ENCODE measurements around the gene DNPH1. TPM values are rescaled to one million over a fixed set of nuclear protein-coding genes. Genes with fewer than 3 reads are reported as not detected.

Gene DNPH1
- total RNA-seq, 6 donors from 2014 or later, result 15.7 to 63.4 (median 44.4) TPM

DNA sequence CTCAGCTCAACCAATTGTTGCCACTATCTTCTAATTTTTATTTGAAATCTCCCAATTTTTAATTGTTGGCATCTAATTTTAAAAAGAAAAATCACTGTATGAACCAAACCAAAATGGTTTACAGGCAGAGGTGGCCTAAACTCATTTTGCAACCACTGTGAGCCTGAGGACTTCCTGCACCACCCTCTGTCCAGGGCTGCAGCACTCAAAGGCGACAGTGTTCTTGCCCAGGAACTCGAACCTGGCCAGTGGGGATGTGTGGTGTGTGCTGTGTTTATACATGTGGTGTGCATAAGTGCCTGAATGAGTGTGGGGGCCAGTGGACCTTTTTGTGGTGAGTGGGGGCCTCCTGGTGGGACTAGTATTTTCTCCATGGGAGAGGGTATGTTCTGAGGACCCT lies 44.4 kb upstream of the DNPH1 start:
- peaks cover 0 to 26% (median 19%) of the 10 kb centered on the region in 4 donors for H3K27me3 ChIP-seq

DNA sequence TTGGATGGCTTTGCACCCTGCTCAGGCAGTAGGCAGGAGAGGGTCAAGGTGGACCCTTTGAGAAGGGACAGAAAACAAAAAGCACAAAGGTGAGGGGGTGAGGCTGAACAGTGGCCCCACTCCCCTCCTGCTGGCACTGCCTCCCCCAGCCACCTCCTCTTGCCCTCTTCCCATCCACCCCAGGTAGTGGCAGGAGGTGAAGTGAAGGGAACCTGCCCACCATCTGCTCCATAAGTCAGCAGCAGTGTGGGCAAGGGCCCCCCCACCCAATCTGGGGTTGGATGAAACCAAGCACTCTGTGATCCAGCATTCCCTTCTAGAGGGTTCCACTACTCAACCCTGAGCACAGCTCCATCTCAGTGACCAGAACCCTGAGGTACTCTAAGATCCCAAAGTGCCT lies 42.7 kb upstream of the DNPH1 start:
- H3K27me3 ChIP-seq, result peaks cover 0 to 26% (median 19%) of the 10 kb centered on the region in 4 donors
- no peak for DNase-seq
- no peaks in the 10 kb centered on the region for H3K36me3 ChIP-seq

More for the DNA sequence above, 44.4 kb upstream of the DNPH1 start:
- Histone ChIP-seq H3K36me3 (no peaks in the 10 kb centered on the region), H3K9me3 (no peaks in the 10 kb centered on the region), H3K4me3 (no peak overlapping the region), H3K4me1 (peaks cover 29 to 41% (median 31%) of the 10 kb centered on the region in 4 donors), H3K27ac (no peak overlapping the region)
- 39 to 80% methylated on average over 1 to 2 of the region's 2 CpGs for WGBS, 2 donors
- DNase-seq (no peak), ATAC-seq (ENCODE audit: low FRiP score in 2 of 2) (no peak)
- no peak for TF ChIP-seq EP300 (IDR thresholded peaks at IDR 0.05)
- TF ChIP-seq, protein P1, sequence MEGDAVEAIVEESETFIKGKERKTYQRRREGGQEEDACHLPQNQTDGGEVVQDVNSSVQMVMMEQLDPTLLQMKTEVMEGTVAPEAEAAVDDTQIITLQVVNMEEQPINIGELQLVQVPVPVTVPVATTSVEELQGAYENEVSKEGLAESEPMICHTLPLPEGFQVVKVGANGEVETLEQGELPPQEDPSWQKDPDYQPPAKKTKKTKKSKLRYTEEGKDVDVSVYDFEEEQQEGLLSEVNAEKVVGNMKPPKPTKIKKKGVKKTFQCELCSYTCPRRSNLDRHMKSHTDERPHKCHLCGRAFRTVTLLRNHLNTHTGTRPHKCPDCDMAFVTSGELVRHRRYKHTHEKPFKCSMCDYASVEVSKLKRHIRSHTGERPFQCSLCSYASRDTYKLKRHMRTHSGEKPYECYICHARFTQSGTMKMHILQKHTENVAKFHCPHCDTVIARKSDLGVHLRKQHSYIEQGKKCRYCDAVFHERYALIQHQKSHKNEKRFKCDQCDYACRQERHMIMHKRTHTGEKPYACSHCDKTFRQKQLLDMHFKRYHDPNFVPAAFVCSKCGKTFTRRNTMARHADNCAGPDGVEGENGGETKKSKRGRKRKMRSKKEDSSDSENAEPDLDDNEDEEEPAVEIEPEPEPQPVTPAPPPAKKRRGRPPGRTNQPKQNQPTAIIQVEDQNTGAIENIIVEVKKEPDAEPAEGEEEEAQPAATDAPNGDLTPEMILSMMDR (IDR thresholded peaks at IDR 0.05), result no peak
- no peak for TF ChIP-seq POLR2A (IDR thresholded peaks at IDR 0.05)
- TF ChIP-seq POLR2AphosphoS5 (IDR thresholded peaks at IDR 0.05), result no peak

DNA sequence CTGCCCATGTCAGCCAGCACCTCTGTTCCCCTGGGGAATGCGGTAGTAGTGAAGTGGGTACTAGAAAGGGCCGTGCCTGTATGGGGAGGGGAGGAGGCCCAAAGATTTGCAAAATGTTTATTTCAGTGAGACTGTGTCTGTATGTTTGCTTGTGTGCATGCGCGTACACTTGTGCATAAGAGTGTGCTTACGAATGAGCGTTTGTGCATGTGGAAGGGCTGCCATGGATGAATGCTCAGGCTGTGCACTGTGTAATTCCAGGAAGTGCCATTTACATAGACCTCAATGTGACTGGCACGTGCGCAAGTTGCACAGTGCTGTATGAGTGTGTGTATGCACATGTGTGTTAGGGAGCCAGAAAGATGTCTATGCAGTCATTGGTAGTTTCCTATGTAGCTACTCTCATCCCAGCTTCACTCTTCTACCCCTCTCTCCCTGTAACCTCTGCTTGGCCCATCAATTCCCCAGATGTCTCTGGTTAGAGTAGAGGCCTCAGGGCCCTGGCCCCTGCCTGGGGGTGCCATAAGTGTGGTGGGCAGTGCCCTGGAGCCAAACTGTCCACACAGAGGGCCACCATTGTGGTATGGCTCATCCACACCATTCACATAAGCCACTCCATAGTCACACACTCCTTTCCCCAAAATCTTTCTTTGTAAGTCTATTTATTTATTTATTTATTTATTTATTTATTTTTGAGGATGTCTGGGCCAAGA lies 42.0 kb upstream of the DNPH1 start:
- TF ChIP-seq EP300 (IDR thresholded peaks at IDR 0.05), result no peak
- TF ChIP-seq POLR2AphosphoS5 (IDR thresholded peaks at IDR 0.05), result no peak
- no peak for TF ChIP-seq POLR2A (IDR thresholded peaks at IDR 0.05)
- TF ChIP-seq, protein P1 (IDR thresholded peaks at IDR 0.05), result no peak
- Histone ChIP-seq H3K9me3 (no peaks in the 10 kb centered on the region), H3K27me3 (peaks cover 0 to 22% (median 15%) of the 10 kb centered on the region in 4 donors), H3K4me1 (peaks cover 26 to 42% (median 29%) of the 10 kb centered on the region in 4 donors), H3K4me3 (no peak overlapping the region), H3K27ac (no peak overlapping the region), H3K36me3 (no peaks in the 10 kb centered on the region)
- WGBS, 2 donors, result 62 to 85% methylated on average over 6 to 8 of the region's 8 CpGs
- no peak for DNase-seq
- ATAC-seq (ENCODE audit: low FRiP score in 2 of 2), result peak in 1 of 2 donors; percentile 15

More for the DNA sequence above, 42.7 kb upstream of the DNPH1 start:
- Histone ChIP-seq H3K4me1 (peaks cover 29 to 46% (median 31%) of the 10 kb centered on the region in 4 donors), H3K27ac (no peak overlapping the region), H3K4me3 (no peak overlapping the region), H3K9me3 (no peaks in the 10 kb centered on the region)
- TF ChIP-seq POLR2AphosphoS5 (IDR thresholded peaks at IDR 0.05) (no peak), EP300 (IDR thresholded peaks at IDR 0.05) (no peak), POLR2A (IDR thresholded peaks at IDR 0.05) (no peak)
- TF ChIP-seq, protein P1 (IDR thresholded peaks at IDR 0.05), result no peak
- no peak for ATAC-seq (ENCODE audit: low FRiP score in 2 of 2)

DNA sequence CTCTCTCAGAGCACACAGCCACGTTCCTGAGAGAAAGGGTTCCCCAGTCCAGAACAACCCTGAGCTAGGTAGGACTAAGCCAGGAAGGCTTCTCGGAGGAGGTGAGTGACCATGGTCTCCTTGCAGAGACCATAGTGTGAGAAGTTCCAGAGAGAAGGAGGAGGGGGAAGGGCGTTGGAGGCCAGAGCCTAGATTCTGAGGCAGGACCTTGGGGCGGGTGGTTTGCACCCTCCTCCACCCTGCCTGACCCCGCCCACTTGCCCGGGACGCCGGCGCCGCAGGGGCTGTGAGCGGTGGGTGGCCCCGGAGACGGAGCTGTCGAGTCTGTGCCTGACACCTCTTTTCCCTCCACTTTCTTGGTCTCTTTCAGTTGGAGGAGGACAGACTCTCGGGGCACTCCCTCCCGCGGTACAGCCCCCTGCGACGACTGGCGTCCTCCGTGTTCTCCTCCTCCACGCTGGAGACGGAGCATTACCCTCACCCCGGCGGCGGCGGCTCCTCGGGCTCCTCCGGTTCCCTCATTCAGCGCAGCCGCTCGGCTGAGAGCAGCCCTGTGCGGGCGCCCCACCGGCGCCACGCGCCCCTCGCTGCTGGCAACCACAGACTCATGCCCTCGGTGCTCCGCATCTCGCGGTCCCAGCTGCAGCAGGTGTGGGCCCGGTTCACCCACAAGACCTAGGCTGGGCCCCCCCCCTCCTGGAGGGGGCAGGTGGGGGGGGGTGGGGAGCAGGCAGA lies 40.2 kb upstream of the DNPH1 start:
- Histone ChIP-seq H3K4me3 (peak overlapping the region in 3 of 4 donors; percentile 31 to 41 (median 40)), H3K27ac (no peak overlapping the region), H3K27me3 (peaks cover 0 to 6% (median 1%) of the 10 kb centered on the region in 4 donors), H3K9me3 (no peaks in the 10 kb centered on the region), H3K36me3 (no peaks in the 10 kb centered on the region), H3K4me1 (peaks cover 11 to 25% (median 15%) of the 10 kb centered on the region in 4 donors)
- DNase-seq (peak in 1 of 2 donors; percentile 88), ATAC-seq (ENCODE audit: low FRiP score in 2 of 2) (peak in 1 of 2 donors; percentile 54)
- TF ChIP-seq, protein P1 (IDR thresholded peaks at IDR 0.05), result no peak
- TF ChIP-seq EP300 (IDR thresholded peaks at IDR 0.05), result no peak
- TF ChIP-seq POLR2AphosphoS5 (IDR thresholded peaks at IDR 0.05), result no peak
- TF ChIP-seq POLR2A (IDR thresholded peaks at IDR 0.05), result no peak
- 5 to 7% methylated on average over 28 to 40 of the region's 44 CpGs for WGBS, 2 donors

Data from upper lobe of left lung (tissue), 6 donors.